GM23248 (cell line): Measurements from ENCODE around the gene GVQW3. TPM values are rescaled to one million over a fixed set of nuclear protein-coding genes. Genes with fewer than 3 reads are reported as not detected.

ENCODE experiments used
- DNase-seq: peaks from one replicate; pipeline ENCODE4 v3.0.0-alpha.2; 2015
- H2AFZ ChIP-seq: fragments of 200-600 bp; sonication (generic); 2 replicates; pipeline ENCODE4 v1.6.1; 2016; ENCODE audit warnings: antibody characterized with exemption
- H3F3A ChIP-seq: fragments of 200-600 bp; sonication (generic); 2 replicates; pipeline ENCODE4 v1.6.1; 2016; ENCODE audit warnings: mild to moderate bottlenecking, antibody characterized with exemption, mixed run types; ENCODE audit not compliant: insufficient read depth
- H3K27ac ChIP-seq: fragments of 200-600 bp; sonication (generic); 2 replicates; pipeline ENCODE4 v1.5.1; 2016; ENCODE audit warnings: mild to moderate bottlenecking
- H3K27me3 ChIP-seq: fragments of 200-600 bp; sonication (generic); replicated peaks from 2 replicates; pipeline ENCODE4 v1.6.1; 2016; ENCODE audit warnings: mild to moderate bottlenecking; ENCODE audit not compliant: insufficient read depth
- H3K36me3 ChIP-seq: fragments of 200-600 bp; sonication (generic); 2 replicates; pipeline ENCODE4 v1.6.1; 2016; ENCODE audit warnings: low read depth, mild to moderate bottlenecking
- H3K4me1 ChIP-seq: fragments of 200-600 bp; sonication (generic); 2 replicates; pipeline ENCODE4 v1.6.1; 2016; ENCODE audit warnings: mild to moderate bottlenecking; ENCODE audit not compliant: insufficient read depth
- H3K4me2 ChIP-seq: fragments of 200-600 bp; sonication (generic); one replicate; pipeline ENCODE4 v1.6.1; 2016; ENCODE audit warnings: mild to moderate bottlenecking; ENCODE audit not compliant: unreplicated experiment
- H3K4me3 ChIP-seq: fragments of 200-600 bp; sonication (generic); 2 replicates; pipeline ENCODE4 v1.5.1; 2016; ENCODE audit warnings: mild to moderate bottlenecking
- H3K79me2 ChIP-seq: fragments of 200-600 bp; sonication (generic); 2 replicates; pipeline ENCODE4 v1.6.1; 2016; ENCODE audit warnings: mild to moderate bottlenecking; ENCODE audit not compliant: insufficient read depth
- H3K9ac ChIP-seq: fragments of 200-600 bp; sonication (generic); 2 replicates; pipeline ENCODE4 v1.6.1; 2016; ENCODE audit warnings: mild to moderate bottlenecking
- H3K9me2 ChIP-seq: fragments of 200-600 bp; sonication (generic); 2 replicates; pipeline ENCODE4 v1.6.1; 2016; ENCODE audit warnings: mixed run types, mild to moderate bottlenecking, moderate library complexity; ENCODE audit not compliant: insufficient read depth
- H3K9me3 ChIP-seq: fragments of 200-600 bp; sonication (generic); one replicate; pipeline ENCODE4 v1.6.1; 2017; ENCODE audit warnings: low read depth
- H4K20me1 ChIP-seq: fragments of 200-600 bp; sonication (generic); 2 replicates; pipeline ENCODE4 v1.6.0; 2016; ENCODE audit not compliant: insufficient read depth
- EZH2 ChIP-seq: fragments of 200-600 bp; sonication (generic); IDR thresholded peaks from 2 replicates; pipeline ENCODE4 v1.6.1; 2018; ENCODE audit warnings: antibody characterized with exemption, mild to moderate bottlenecking; ENCODE audit not compliant: insufficient read depth, poor library complexity, severe bottlenecking
- EZH2phosphoT487 ChIP-seq: fragments of 200-600 bp; sonication (generic); IDR thresholded peaks from 2 replicates; pipeline ENCODE4 v1.6.1; 2018; ENCODE audit warnings: antibody characterized with exemption, moderate library complexity, mild to moderate bottlenecking, low read depth; ENCODE audit not compliant: insufficient read depth
- WGBS, 2 experiments: methylation state at CpG; one replicate each; pipeline ENCODE4 v1.1.6; 2015 to 2017; ENCODE audit warnings: low lambda C conversion rate in 2 of 2, low coverage in 1 of 2; ENCODE audit errors: missing lambda C conversion rate in 2 of 2; 5-methylcytosine and 5-hydroxymethylcytosine counted together
- in situ Hi-C: fragments of 300-500 bp; cut with MboI; formaldehyde crosslinking; loops from 2 replicates; pipeline ENCODE4 v1.15.0; 2020
- polyA plus RNA-seq: library from polyadenylated mRNA; unstranded; fragments of >200 nt; fragmentation: Nextera tagmentation; extraction: Ambion mirVana; gene quantifications from 2 replicates; pipeline ENCODE4 v1.2.1, GENCODE V29; 2016
- total RNA-seq: library from RNA; depleted of rRNA; stranded (reverse); fragments of >200 nt; shearing (Covaris generic); gene quantifications from 2 replicates; pipeline ENCODE4 v1.2.3, GENCODE V29; 2014

Gene GVQW3
- total and polyA plus RNA-seq, 2 experiments from 2014 or later, result 0.54 to 0.76 TPM

- Histone ChIP-seq H3K9me2 (no peaks in the 10 kb centered on the region), H3K9me3 (no peaks in the 10 kb centered on the region), H3K27ac (no peak overlapping the region), H3K79me2 (peaks cover 30% of the 10 kb centered on the region), H4K20me1 (peaks cover 3% of the 10 kb centered on the region; the same call in 1 of the 2 replicates), H3K4me2 (no peak overlapping the region), H3K36me3 (peaks cover 25% of the 10 kb centered on the region; the same call in 1 of the 2 replicates), H3K4me3 (no peak overlapping the region), H3K27me3 (no peaks in the 10 kb centered on the region), H3F3A (no peaks in the 10 kb centered on the region), H2AFZ (no peak overlapping the region), H3K4me1 (no peaks in the 10 kb centered on the region), H3K9ac (no peak overlapping the region)
- 100% methylated on average over 1 of the region's 1 CpG for WGBS, 2 experiments
- TF ChIP-seq EZH2, result no peak
- TF ChIP-seq EZH2phosphoT487, result no peak
- no peak for DNase-seq
- in situ Hi-C loops, result no loop called here
Measured at GRCh38 chr11:76355172-76355571, 26.0 kb upstream of the GVQW3 start.

- Histone ChIP-seq H3K27ac (no peak overlapping the region), H3K79me2 (peaks cover 77% of the 10 kb centered on the region), H3K4me2 (no peak overlapping the region), H3K9me3 (no peaks in the 10 kb centered on the region), H3K4me3 (no peak overlapping the region), H3K4me1 (peaks cover 11% of the 10 kb centered on the region), H3K9ac (no peak overlapping the region), H3K36me3 (peaks cover 10% of the 10 kb centered on the region; the same call in 1 of the 2 replicates), H3F3A (no peaks in the 10 kb centered on the region), H2AFZ (no peak overlapping the region), H3K9me2 (no peaks in the 10 kb centered on the region), H3K27me3 (no peaks in the 10 kb centered on the region), H4K20me1 (peaks cover 3% of the 10 kb centered on the region; the same call in 1 of the 2 replicates)
- DNase-seq, result peak; percentile 40
- in situ Hi-C loops, result no loop called here
- TF ChIP-seq EZH2, result no peak
- TF ChIP-seq EZH2phosphoT487, result no peak
Measured at GRCh38 chr11:76361374-76361773, 19.7 kb upstream of the GVQW3 start.

- Histone ChIP-seq H3F3A (no peaks in the 10 kb centered on the region), H3K27me3 (no peaks in the 10 kb centered on the region), H3K4me1 (peaks cover 11% of the 10 kb centered on the region), H3K4me2 (no peak overlapping the region), H3K79me2 (peaks cover 79% of the 10 kb centered on the region), H3K9me3 (no peaks in the 10 kb centered on the region), H3K27ac (no peak overlapping the region), H4K20me1 (peaks cover 3% of the 10 kb centered on the region; the same call in 1 of the 2 replicates), H2AFZ (no peak overlapping the region), H3K9ac (no peak overlapping the region), H3K4me3 (no peak overlapping the region), H3K36me3 (peaks cover 10% of the 10 kb centered on the region; the same call in 1 of the 2 replicates), H3K9me2 (no peaks in the 10 kb centered on the region)
- in situ Hi-C loops, result no loop called here
- 74 to 82% methylated on average over 2 of the region's 2 CpGs for WGBS, 2 experiments
- TF ChIP-seq EZH2 (no peak), EZH2phosphoT487 (no peak)
- no peak for DNase-seq
Measured at GRCh38 chr11:76361776-76362175, 19.3 kb upstream of the GVQW3 start.

- TF ChIP-seq EZH2phosphoT487, result no peak
- no peak for TF ChIP-seq EZH2
- H3K9ac ChIP-seq, result no peak overlapping the region
- H3K4me1 ChIP-seq, result peaks cover 11% of the 10 kb centered on the region
- DNase-seq, result no peak
- H3K79me2 ChIP-seq, result peaks cover 80% of the 10 kb centered on the region
- peaks cover 3% of the 10 kb centered on the region; the same call in 1 of the 2 replicates for H4K20me1 ChIP-seq
- H3K27me3 ChIP-seq, result no peaks in the 10 kb centered on the region
- H3K9me2 ChIP-seq, result no peaks in the 10 kb centered on the region
- no peaks in the 10 kb centered on the region for H3F3A ChIP-seq
- in situ Hi-C loops, result no loop called here
- peaks cover 10% of the 10 kb centered on the region; the same call in 1 of the 2 replicates for H3K36me3 ChIP-seq
- WGBS, 2 experiments, result 93 to 96% methylated on average over 7 of the region's 7 CpGs
- no peak overlapping the region for H3K4me3 ChIP-seq
- no peaks in the 10 kb centered on the region for H3K9me3 ChIP-seq
- H3K4me2 ChIP-seq, result no peak overlapping the region
- no peak overlapping the region for H2AFZ ChIP-seq
- H3K27ac ChIP-seq, result no peak overlapping the region
Measured at GRCh38 chr11:76362716-76363115, 18.4 kb upstream of the GVQW3 start.
